KOPT-K1 (cell line): ENCODE results near the gene BMP7.

ENCODE experiments used
- H3K27ac ChIP-seq: fragments of 200-600 bp; sonication (generic); 2 replicates; pipeline ENCODE4 v1.5.1; 2016; ENCODE audit warnings: antibody characterized with exemption, mild to moderate bottlenecking, low read depth, low read length; ENCODE audit not compliant: poor library complexity, severe bottlenecking
- H3K36me3 ChIP-seq: fragments of 200-600 bp; sonication (generic); 2 replicates; pipeline ENCODE4 v1.5.1; 2017; ENCODE audit warnings: antibody characterized with exemption, mild to moderate bottlenecking, low read length, moderate library complexity; ENCODE audit not compliant: insufficient read depth
- H3K9me3 ChIP-seq: fragments of 200-600 bp; sonication (generic); 2 replicates; pipeline ENCODE4 v1.5.1; 2017; ENCODE audit warnings: antibody characterized with exemption, low read length, mild to moderate bottlenecking; ENCODE audit not compliant: insufficient read depth, poor library complexity, severe bottlenecking

The BMP7 gene

GRCh38 chr20:57155415-57155814 is 111.0 kb downstream of the BMP7 start:
- no peaks in the 10 kb centered on the region for H3K36me3 ChIP-seq
- no peaks in the 10 kb centered on the region for H3K9me3 ChIP-seq
- no peak overlapping the region for H3K27ac ChIP-seq

GRCh38 chr20:57153238-57153905 is 113.1 kb downstream of the BMP7 start:
- Histone ChIP-seq H3K36me3 (no peaks in the 10 kb centered on the region), H3K27ac (no peak overlapping the region), H3K9me3 (peaks cover 4% of the 10 kb centered on the region)

DNA sequence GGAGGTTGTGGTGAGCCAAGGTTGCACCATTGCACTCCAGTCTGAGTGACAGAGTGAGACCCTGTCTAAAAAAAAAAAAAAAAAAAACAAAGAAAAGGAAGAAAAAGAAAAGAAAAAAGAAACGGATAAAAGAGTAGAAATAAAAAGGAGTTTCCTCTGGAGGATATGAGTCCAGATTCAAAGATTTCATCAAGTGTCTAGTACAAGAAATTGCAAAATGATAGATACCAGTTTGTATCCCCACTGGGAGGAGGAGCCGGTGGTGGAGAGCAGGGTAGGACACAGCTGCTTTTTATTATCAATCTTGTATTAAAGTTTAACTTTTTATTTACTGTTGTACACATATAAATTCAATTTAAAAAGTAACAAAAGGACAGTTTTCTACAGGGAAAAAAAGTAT is 113.9 kb downstream of the BMP7 start:
- Histone ChIP-seq H3K36me3 (no peaks in the 10 kb centered on the region), H3K9me3 (peaks cover 12% of the 10 kb centered on the region), H3K27ac (no peak overlapping the region)

- H3K27ac ChIP-seq: no peak overlapping the region
- H3K9me3 ChIP-seq: peaks cover 17% of the 10 kb centered on the region
- no peaks in the 10 kb centered on the region for H3K36me3 ChIP-seq
Observed at GRCh38 chr20:57150559-57150958, 115.9 kb downstream of the BMP7 start.

- H3K36me3 ChIP-seq: no peaks in the 10 kb centered on the region
- no peak overlapping the region for H3K27ac ChIP-seq
- H3K9me3 ChIP-seq: peaks cover 17% of the 10 kb centered on the region
Observed at GRCh38 chr20:57148263-57148662, 118.2 kb downstream of the BMP7 start.

DNA sequence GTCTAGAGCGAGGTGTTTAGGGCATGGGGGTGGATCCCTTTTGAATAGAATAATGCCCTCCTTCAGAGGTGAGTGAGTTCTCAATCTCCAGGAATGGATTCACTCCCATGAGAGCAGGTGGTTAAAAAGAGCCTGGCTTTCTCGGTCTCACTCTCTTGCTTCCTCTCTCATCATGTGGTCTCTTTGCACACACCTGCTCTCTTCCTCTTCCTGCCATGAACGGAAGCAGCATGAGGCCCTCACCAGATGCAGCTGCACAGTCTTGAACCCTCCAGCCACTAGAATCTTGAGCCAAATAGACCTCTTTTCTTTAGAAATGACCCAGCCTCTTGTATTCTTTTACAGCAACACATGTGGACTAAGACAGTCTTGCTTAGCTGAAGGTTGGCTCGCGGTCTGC is 119.3 kb downstream of the BMP7 start:
- H3K27ac ChIP-seq: no peak overlapping the region
- H3K9me3 ChIP-seq: peaks cover 17% of the 10 kb centered on the region
- no peaks in the 10 kb centered on the region for H3K36me3 ChIP-seq

GRCh38 chr20:57146155-57146554 is 120.3 kb downstream of the BMP7 start:
- Histone ChIP-seq H3K27ac (no peak overlapping the region), H3K36me3 (no peaks in the 10 kb centered on the region), H3K9me3 (peaks cover 17% of the 10 kb centered on the region)

GRCh38 chr20:57145089-57145631 is 121.3 kb downstream of the BMP7 start:
- Histone ChIP-seq H3K36me3 (no peaks in the 10 kb centered on the region), H3K9me3 (peaks cover 17% of the 10 kb centered on the region), H3K27ac (no peak overlapping the region)

DNA sequence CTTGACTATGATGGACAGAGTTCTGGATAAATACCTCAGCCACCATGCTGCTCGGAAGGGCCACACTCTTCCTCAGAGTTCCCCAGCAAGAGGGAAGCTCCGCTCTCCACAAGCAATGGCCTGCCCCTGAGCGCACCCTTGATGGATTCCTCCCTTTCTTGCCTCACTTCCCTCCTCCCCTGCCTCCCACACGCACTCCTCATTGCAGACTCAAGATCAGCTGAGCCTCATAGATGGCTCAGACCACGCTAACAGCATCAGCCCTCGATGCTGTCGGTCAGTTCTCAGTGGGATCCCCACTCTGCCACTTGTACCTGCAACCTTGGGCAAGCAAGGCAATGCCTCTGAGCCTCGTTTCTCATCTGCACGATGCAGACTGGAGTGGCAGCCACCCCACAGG is 123.3 kb downstream of the BMP7 start:
- Histone ChIP-seq H3K36me3 (no peaks in the 10 kb centered on the region), H3K9me3 (peaks cover 12% of the 10 kb centered on the region), H3K27ac (no peak overlapping the region)

GRCh38 chr20:57142667-57143066 is 123.8 kb downstream of the BMP7 start:
- H3K9me3 ChIP-seq: peaks cover 7% of the 10 kb centered on the region
- H3K27ac ChIP-seq: no peak overlapping the region
- H3K36me3 ChIP-seq: no peaks in the 10 kb centered on the region

DNA sequence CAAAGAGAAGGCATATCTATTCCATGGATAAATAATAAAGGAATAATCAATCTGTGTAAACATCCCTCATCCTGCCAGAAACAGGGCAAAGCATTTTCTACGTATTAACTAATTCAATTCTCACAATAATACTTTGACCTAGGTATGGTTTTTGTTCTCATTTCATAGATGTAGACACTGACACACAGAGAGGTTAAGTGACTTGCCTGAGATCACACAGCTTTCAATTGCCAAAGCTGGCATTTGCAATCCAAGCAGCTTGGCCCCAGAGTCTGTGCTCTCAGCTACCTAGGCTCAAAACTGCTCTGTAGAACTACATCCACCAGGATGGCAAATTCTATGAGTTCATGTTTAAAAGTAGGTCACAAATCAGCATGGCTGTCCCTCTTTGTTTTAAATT is 124.9 kb downstream of the BMP7 start:
- Histone ChIP-seq H3K36me3 (no peaks in the 10 kb centered on the region), H3K9me3 (no peaks in the 10 kb centered on the region), H3K27ac (no peak overlapping the region)

- Histone ChIP-seq H3K36me3 (no peaks in the 10 kb centered on the region), H3K27ac (no peak overlapping the region), H3K9me3 (no peaks in the 10 kb centered on the region)
Observed at GRCh38 chr20:57140416-57140965, 126.0 kb downstream of the BMP7 start.

DNA sequence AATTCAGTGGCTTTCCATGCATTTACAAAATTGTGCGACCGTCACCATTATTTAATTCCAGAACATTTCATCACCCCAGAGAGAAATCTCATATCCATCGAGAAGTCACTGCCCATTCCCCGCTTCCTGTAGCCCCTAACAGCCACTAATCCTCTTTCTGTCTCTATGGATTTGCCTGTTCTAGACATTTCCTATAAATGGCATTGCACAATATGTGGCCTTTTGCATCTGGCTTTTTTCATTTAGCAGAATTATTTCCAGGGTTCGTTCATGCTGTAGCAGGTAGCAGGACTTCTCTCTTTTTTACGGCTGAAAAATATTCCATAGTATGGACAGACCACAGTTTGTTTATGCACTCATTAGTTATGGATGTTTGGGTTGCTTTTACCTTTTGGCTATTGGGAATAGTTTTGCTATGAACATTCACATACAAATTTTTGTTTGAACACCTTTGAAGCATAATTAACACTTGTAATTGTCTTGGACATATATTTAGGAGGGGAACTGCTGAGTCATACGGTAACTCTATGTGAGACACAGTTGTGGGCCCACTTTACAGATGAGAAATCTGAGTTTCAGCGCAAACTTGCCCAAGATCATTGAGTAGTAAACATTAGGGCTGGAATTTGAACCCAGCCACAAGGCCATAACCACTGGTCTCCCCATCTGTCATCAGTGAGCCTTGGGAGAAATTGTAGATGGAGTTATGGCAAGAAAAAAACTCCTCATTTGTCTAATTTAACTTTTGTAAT is 126.9 kb downstream of the BMP7 start:
- no peaks in the 10 kb centered on the region for H3K36me3 ChIP-seq
- H3K27ac ChIP-seq: no peak overlapping the region
- no peaks in the 10 kb centered on the region for H3K9me3 ChIP-seq

DNA sequence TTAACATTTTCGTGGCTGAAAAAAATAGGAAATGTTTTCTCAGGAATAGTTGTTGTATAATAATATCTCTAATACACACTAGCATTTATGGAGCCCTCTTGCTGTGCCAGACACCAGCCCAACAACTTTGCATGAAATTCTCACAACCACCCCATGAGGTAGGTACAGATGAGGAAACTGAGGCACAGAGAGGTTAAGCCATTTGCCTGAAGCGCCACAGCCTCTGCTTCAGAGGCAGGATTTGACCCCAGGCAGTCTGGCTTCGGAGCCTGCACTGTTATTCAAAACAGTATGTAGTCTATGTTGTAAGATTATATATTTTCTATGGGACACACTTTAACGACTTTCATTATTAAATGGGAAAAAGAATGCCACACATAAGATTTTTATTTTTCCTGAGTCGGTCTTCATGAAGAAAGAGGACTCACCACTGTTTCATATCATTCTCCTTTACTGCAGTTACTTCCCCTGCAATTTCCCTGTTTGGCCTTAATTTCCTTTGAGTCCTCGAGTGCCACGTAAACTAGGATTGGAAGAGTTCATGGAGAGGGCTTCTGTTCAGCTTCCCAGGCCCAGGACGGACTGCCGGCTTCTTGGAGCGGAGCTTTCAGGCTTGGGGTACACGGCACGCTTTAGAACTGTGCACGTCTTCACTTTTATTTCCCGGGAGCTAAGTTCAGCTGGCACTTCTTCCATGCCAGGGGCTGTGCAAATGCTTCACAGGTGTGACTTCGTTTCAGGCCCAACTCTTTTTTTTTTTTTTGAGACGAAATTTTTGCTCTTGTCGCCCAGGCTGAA is 128.0 kb downstream of the BMP7 start:
- Histone ChIP-seq H3K27ac (no peak overlapping the region), H3K36me3 (no peaks in the 10 kb centered on the region), H3K9me3 (no peaks in the 10 kb centered on the region)

DNA sequence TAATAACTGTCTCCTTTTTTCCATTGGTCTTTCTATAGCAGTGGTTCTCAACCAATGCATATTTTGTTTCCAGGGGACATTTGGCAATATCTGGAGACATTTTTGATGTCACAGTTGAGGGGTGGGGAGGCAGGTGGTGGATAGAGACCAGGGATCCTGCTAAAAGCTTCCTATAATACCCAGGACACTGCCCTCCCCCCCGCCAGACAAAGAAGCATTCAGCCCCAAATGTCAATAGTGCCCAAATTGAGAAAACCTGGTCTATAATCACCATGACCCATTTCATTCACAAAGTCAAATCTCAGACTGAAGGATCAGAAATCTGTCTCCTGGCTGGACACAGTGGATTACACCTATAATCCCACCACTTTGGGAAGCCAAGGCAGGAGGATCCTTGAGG is 128.8 kb downstream of the BMP7 start:
- no peaks in the 10 kb centered on the region for H3K9me3 ChIP-seq
- H3K36me3 ChIP-seq: no peaks in the 10 kb centered on the region
- no peak overlapping the region for H3K27ac ChIP-seq
